GM12878 (cell line): ENCODE measurements around the gene ATF6B.

Experiments used
- BMI1 ChIP-seq: fragments of 450-650 bp; IDR thresholded peaks from 2 replicates; pipeline ENCODE4 v1.6.1; 2016; ENCODE audit warnings: mild to moderate bottlenecking, moderate library complexity, borderline replicate concordance
- FOXM1 ChIP-seq: IDR thresholded peaks from 2 replicates; pipeline ENCODE4 v1.6.1; 2012; ENCODE audit warnings: low read depth, mild to moderate bottlenecking, inconsistent platforms, low read length, moderate library complexity
- NRF1 ChIP-seq: conservative IDR thresholded peaks from 2 replicates; pipeline ENCODE4 v1.6.1; 2011; ENCODE audit warnings: mild to moderate bottlenecking, low read depth, low read length, improper control_type of control experiment
- POLR2A ChIP-seq: IDR thresholded peaks from 2 replicates; pipeline ENCODE4 v1.6.1; 2011; ENCODE audit warnings: low read depth, mild to moderate bottlenecking, low read length
- POLR2AphosphoS5 ChIP-seq: IDR thresholded peaks from 2 replicates; pipeline ENCODE4 v1.6.1; 2011; ENCODE audit warnings: mild to moderate bottlenecking, low read length, inconsistent platforms
- SRF ChIP-seq, 2 experiments: IDR thresholded peaks; 2 replicates each; pipeline ENCODE4 v1.6.1; 2011; ENCODE audit warnings: low read depth in 2 of 2, low read length in 2 of 2, mild to moderate bottlenecking in 1 of 2, moderate library complexity in 1 of 2
- ZZZ3 ChIP-seq: IDR thresholded peaks from 2 replicates; pipeline ENCODE4 v1.6.1; 2011; ENCODE audit warnings: low read depth; ENCODE audit not compliant: control insufficient read depth, insufficient read length
- TF ChIP-seq, protein P1 (sequence below), 3 experiments: IDR thresholded peaks in 2 of 3; conservative IDR thresholded peaks in 1 of 3; 2 replicates each; pipeline ENCODE4 v1.5.1; 2011; ENCODE audit warnings: low read depth in 3 of 3, low read length in 3 of 3, mild to moderate bottlenecking in 3 of 3, control low read depth in 2 of 3, moderate library complexity in 2 of 3, inconsistent platforms in 1 of 3, mixed read lengths in 1 of 3; ENCODE audit not compliant: control insufficient read depth in 2 of 3, insufficient read depth in 1 of 3; ENCODE audit errors: extremely low read depth in 1 of 3
- TF ChIP-seq, protein P2 (sequence below): fragments of 450-650 bp; conservative IDR thresholded peaks from 2 replicates; pipeline ENCODE4 v1.6.1; 2017; ENCODE audit warnings: mild to moderate bottlenecking, moderate library complexity
- TF ChIP-seq, protein P3 (sequence below): fragments of 450-650 bp; IDR thresholded peaks from 2 replicates; pipeline ENCODE4 v1.6.1; 2017; ENCODE audit warnings: mild to moderate bottlenecking

DNA sequence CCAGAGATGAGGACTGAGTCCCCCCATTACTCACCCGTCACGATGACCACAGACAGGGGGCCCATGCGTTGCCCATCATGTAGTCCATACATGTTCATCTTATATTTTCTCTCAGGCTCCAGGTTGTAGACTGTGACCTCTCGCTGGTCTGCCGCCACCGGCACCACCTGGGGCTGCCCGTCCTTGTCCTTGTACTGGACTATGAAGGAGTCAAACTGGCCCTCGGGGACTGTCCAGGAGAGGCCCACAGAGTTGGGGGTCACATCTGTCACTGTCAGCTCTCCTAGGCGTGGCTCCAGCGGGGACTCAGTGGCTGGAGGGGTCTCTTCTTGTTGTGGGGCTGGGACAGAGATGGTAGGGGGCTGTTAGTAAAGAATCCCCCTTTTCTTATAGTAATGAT, 54.4 kb downstream of the ATF6B start:
- TF ChIP-seq FOXM1 (no peak), POLR2AphosphoS5 (no peak), SRF (IDR thresholded peaks at IDR 0.05; ENCODE audit: low read depth in 2 of 2, low read length in 2 of 2) (no peak), POLR2A (no peak), NRF1 (no peak), BMI1 (no peak), ZZZ3 (no peak)
- TF ChIP-seq, protein P1, sequence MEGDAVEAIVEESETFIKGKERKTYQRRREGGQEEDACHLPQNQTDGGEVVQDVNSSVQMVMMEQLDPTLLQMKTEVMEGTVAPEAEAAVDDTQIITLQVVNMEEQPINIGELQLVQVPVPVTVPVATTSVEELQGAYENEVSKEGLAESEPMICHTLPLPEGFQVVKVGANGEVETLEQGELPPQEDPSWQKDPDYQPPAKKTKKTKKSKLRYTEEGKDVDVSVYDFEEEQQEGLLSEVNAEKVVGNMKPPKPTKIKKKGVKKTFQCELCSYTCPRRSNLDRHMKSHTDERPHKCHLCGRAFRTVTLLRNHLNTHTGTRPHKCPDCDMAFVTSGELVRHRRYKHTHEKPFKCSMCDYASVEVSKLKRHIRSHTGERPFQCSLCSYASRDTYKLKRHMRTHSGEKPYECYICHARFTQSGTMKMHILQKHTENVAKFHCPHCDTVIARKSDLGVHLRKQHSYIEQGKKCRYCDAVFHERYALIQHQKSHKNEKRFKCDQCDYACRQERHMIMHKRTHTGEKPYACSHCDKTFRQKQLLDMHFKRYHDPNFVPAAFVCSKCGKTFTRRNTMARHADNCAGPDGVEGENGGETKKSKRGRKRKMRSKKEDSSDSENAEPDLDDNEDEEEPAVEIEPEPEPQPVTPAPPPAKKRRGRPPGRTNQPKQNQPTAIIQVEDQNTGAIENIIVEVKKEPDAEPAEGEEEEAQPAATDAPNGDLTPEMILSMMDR (IDR thresholded peaks at IDR 0.05 in 2 of 3, conservative IDR thresholded peaks at IDR 0.05 in 1 of 3; ENCODE audit: control insufficient read depth in 2 of 3, extremely low read depth in 1 of 3, insufficient read depth in 1 of 3, low read depth in 3 of 3, low read length in 3 of 3): no peak
- TF ChIP-seq, protein P2, sequence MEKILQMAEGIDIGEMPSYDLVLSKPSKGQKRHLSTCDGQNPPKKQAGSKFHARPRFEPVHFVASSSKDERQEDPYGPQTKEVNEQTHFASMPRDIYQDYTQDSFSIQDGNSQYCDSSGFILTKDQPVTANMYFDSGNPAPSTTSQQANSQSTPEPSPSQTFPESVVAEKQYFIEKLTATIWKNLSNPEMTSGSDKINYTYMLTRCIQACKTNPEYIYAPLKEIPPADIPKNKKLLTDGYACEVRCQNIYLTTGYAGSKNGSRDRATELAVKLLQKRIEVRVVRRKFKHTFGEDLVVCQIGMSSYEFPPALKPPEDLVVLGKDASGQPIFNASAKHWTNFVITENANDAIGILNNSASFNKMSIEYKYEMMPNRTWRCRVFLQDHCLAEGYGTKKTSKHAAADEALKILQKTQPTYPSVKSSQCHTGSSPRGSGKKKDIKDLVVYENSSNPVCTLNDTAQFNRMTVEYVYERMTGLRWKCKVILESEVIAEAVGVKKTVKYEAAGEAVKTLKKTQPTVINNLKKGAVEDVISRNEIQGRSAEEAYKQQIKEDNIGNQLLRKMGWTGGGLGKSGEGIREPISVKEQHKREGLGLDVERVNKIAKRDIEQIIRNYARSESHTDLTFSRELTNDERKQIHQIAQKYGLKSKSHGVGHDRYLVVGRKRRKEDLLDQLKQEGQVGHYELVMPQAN: no peak
- TF ChIP-seq, protein P3, sequence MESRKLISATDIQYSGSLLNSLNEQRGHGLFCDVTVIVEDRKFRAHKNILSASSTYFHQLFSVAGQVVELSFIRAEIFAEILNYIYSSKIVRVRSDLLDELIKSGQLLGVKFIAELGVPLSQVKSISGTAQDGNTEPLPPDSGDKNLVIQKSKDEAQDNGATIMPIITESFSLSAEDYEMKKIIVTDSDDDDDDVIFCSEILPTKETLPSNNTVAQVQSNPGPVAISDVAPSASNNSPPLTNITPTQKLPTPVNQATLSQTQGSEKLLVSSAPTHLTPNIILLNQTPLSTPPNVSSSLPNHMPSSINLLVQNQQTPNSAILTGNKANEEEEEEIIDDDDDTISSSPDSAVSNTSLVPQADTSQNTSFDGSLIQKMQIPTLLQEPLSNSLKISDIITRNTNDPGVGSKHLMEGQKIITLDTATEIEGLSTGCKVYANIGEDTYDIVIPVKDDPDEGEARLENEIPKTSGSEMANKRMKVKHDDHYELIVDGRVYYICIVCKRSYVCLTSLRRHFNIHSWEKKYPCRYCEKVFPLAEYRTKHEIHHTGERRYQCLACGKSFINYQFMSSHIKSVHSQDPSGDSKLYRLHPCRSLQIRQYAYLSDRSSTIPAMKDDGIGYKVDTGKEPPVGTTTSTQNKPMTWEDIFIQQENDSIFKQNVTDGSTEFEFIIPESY: no peak
